NCI-H1092 treated with DMSO at 0.1 percent for 48 hours (cell line): ENCODE data around the gene JMJD8.

Experiments used
- DNase-seq: peaks from one replicate; lab custom pipeline; 2025; lab: John Stamatoyannopoulos, UW

The JMJD8 gene

GRCh38 chr16:721765-722540, 37.8 kb upstream of the JMJD8 start:
- no peak for DNase-seq

DNA sequence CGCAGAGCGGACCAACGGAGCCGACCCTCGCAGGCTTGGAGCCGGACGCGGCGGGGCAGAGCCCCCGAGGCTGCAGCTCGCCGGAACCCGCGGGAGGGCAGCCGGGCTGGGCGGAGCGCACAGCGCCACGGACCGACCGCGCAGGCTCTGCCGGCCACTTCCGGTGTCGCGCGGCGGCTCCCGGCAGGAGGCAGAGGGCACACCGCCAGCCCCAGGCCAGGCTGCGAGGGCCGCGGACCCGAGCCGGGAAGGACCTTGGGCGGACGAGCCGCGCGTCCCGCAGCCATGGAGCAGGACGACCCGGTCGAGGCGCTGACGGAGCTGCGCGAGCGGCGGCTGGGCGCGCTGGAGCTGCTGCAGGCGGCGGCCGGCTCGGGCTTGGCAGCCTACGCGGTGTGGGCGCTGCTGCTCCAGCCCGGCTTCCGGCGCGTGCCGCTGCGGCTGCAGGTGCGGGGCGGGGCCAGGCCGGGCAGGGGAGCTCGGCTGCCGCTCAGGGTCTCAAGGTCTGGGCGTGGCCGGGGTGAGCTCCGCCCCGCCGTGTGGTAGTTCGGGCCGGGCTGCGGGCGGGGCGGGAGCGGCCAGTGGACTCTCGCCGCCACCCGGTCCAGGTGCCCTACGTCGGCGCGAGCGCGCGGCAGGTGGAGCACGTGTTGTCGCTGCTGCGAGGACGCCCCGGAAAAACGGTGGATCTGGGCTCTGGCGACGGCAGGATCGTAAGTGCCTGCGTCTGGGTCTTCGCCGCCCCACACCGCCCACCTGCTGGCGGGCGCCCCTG, 37.0 kb upstream of the JMJD8 start, which contains the start of gene ANTKMT:
Gene ANTKMT (plus strand): TSS at position 157 of the 775 bp plus-strand sequence. CDS start 129 bp downstream, at position 286.
- DNase-seq, result peak; percentile 84

- peak; percentile 63 for DNase-seq
These were observed 36.4 kb upstream of the JMJD8 start for GRCh38 chr16:720447-720989.

GRCh38 chr16:719815-720446, 35.8 kb upstream of the JMJD8 start:
- DNase-seq, result no peak

DNA sequence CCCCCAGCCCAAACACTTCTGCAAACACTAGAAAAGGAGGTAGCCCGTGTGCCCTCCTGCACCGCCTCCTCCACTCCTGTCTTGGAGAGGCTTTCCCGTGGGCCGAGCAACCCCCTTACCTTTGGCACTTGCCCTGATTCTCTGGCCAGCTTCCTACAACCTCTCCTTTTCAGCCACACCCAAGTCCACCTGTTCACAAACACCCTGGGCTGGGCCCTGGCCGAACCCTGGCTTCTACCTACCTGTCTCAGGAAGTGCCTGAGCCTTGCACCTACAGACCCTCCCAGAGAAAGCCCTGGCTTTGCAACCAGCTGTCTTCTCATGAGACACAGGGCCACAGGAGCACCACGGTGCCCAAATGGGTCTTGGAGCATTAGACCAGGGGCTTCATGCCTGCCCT, 34.8 kb upstream of the JMJD8 start:
- no peak for DNase-seq

- DNase-seq, result no peak
These were observed 34.3 kb upstream of the JMJD8 start for GRCh38 chr16:718389-718788.

DNA sequence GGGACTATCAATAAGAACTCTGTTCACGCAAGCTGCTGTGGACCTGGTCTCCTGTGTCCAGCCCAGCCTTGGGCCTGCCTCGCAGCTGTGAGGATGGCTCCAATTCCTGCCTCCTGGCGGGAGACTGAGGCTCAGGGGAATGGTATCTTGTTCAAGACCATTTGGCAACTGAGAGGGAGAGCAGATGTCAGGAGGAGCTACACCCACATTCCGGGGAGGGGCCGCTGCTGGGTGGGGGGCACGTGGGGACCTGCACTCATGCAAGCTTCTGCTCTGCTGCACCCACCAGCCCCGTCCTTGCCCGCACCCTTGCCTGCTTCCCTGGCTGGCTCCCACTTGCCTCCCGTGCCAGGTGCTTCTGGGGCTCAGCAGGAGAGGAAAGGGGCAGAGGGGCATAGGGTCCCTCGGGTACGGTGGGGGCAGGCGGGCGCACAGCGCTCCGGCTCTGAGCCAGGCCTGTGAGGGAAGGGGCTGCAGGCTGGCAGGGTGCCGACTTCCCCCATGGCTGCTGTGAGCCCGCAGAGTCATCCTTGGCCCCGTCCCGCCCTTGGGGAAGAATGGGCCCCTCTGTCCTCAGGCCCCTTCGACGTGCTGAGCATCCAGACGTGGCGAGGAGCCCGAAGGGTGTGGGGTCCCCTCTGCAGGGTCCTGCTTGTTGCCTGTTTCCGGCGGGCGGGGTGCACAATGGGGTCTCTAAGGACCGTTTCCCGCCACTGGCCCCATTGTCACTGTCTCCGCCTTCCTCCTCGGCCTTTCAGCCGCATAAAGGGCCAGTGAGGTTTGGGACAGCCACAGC, 33.5 kb upstream of the JMJD8 start:
- DNase-seq, result no peak

DNA sequence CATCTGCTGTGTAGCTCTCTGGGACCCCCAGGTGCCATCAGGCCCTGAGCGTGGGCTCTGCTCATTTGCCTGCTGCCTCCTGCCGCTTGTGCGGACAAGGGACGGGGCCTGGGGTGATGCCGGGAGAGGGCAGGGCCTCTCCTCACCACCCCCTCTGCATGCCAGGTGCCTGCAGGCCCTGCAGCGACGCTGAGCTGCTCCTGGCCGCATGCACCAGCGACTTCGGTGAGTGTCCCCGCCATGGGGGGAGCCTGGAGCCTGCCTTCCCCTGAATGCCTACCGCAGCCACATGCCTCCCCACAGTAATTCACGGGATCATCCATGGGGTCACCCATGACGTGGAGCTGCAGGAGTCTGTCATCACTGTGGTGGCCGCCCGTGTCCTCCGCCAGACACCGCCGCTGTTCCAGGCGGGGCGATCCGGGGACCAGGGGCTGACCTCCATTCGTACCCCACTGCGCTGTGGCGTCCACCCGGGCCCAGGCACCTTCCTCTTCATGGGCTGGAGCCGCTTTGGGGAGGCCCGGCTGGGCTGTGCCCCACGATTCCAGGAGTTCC, 32.7 kb upstream of the JMJD8 start:
- DNase-seq, result no peak

DNA sequence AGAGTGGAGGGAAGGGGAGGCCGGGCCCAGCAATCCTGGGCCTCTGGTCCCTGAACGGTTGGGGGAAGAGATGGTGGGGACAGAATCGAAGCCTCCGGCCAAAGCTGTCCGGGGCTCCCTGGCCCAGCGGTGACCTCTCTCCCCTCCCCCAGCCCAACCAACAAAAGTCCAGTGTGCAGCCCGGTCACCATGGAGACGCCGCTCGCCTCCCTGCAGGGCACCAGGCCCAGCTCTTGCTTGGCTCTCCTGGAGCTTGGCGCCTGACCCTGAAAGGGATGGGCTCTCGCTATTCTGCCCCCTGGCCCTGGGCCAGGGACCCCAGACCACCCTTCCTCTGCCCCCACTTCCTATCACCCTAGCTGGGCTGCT, 32.0 kb upstream of the JMJD8 start:
- DNase-seq, result peak; percentile 41

- peak; percentile 26 for DNase-seq
These were observed 31.5 kb upstream of the JMJD8 start for GRCh38 chr16:715477-716199.

DNA sequence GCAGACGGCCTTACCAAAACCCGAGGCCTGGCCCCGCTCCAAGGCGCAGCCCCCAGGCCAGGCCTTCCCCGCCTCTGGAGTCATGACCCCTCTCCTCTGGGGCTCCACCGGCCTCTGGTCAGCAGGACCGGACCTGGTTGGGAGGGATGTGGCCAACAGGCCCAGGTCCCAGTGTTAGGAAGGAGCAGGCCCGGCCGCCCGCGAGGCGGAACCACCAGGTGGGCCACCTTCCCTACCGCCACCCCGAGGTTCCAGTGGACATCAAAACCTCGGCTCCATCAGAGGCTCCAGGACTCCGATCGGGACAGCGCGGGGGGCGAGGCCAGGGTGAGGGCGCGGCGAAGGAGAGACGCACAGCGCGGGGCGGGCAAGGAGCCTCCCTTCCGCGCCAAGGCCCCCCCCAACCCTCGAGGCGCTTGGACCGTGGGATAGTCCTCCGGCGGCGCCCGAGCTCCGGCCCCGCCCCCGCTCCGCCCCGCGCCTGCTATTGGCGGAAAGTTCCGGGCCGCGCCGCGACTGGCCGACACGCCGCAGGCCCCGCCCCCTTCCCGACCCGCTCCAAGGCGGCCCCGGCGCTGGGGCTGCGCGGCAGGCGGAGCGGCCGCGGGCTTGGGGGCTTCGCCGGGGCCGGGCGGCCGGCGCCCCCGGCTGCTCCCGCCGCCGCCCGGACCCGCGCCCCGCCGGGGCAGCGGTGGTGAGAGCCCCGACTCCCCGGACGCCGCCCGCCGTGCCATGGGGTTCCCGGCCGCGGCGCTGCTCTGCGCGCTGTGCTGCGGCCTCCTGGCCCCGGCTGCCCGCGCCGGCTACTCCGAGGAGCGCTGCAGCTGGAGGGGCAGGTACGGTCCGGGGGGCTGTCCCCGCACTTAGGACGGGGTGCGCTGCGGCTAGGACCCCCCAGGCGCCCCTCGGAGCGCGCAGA, 30.7 kb upstream of the JMJD8 start, which contains the start of gene METRN:
Gene METRN (plus strand): TSS at position 561 of the 919 bp plus-strand sequence. CDS start 172 bp downstream, at position 733.
- DNase-seq, result peak; percentile 79

DNA sequence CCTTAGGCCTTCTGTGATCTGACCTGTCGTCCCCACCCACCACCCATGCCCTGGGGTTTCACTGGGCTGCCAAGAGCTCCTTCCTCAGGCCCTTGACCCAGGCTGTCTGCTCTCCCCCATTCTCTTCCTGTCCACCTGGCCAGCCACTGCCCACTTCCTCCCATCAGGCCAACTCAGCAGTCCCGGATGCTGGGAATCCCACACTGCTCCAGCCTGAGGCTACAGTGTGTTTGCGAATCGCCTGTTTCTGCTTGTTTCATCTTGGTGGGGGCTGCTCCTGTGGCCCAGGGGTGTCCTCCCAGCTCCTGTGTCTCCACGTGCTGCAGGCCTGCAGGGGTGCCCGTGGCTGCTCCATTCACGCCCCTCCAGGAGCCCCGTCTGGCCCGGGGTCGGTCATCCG, 29.9 kb upstream of the JMJD8 start:
- DNase-seq, result no peak

DNA sequence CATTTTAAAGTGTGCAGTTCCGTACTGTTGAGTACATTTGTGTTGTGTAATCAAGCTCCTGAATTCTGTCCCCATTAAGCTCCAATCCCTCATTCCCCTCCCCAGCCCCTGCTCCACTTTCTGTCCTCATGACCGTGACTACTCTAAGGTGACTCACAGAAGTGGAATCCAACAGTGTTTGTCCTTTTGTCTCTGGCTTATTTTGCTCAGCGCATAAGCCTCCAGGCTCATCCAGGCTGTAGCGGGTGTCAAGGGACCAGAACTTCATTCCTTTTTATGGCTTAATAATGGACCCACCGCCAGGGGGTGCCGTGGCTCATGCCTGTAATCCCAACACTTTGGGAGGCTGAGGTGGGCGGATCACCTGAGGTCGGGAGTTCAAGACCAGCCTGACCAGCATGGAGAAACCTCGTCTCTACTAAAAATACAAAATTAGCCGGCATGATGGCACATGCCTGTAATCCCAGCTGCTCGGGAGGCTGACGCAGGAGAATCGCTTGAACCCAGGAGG, 28.7 kb upstream of the JMJD8 start:
- DNase-seq, result peak; percentile 16

GRCh38 chr16:711548-712320, 27.6 kb upstream of the JMJD8 start:
- DNase-seq, result peak; percentile 53

GRCh38 chr16:711084-711483, 26.9 kb upstream of the JMJD8 start:
- no peak for DNase-seq

DNA sequence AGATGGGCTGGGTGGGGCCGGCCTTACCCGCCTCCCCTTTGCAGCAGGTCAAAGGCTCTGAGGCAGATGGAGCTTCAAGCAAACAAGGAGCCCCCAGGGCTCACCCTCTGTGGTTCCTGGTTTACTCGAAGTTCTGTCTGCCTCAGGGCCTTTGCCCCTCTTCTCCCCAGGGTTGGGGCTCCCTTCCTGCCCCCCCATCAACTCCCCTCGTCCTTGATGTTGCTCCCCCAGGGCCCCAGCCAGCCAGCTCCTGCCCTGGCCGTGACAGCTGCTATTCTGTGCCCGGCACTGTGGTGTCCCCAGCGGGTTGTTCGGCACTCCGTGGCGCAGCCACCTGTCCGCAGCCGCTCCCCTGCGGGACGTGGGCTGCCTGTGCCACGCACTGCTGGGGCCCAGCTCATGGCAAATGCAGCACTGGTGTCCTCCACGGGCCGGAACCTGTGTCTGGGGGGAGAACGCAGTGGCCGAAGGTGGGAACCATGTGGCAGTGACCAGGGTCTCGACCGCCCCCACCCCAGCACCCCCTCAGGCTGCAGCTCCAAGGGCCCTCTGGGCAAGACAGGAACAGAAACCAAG, 26.5 kb upstream of the JMJD8 start:
- DNase-seq, result no peak

DNA sequence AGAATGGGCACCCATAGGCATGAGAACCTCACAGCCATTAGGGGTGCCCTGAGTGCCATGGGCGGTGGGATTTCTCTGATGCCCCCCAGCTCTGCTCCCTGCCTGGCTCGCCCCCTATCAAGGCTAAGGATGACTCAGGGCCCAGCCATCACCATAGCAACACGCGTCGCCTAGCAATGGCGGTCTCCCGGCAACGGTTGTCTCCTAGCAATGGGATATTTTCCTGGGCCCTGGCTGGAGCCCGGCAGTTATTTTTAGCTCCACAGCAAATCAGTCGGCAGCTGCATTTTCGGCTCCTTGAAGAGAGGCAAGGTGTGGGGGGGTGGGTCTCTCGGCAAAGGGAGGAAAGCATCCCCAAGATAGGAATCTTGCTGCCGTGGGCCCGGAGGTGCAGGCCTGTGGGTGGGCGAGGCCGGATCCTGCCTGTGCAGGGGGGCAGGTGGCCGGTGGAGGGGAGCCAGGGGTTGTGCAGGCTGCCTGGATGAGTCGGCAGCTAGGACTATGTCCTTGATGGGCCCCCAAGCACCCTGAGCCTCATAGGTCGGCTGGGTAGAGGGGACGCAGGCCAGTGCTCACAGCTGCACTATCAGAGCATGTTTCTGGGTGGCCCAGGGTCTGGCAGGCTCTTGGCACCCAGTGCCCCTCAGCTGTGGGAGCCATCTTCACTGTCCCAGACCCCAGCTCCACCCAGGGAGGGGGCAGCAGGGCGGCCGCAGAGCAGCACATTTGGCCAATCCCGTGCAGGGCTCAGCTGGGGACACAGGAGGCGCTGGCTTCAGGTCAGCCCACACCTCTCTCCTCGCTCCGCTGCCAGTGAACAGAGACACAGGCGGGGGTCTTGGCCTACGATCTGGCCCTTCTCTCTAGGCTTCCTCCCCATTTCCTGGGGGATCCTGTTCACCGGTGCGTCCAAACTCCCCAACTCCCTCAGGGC, 25.7 kb upstream of the JMJD8 start:
- DNase-seq, result peak; percentile 81
